ENCODE measurements around the gene TRIM28. TPM values are rescaled to one million over a fixed set of nuclear protein-coding genes. Genes with fewer than 3 reads are reported as not detected.

TRIM28 gene
- polyA plus RNA-seq, 3 donors, result 16.2 to 234 (median 35.0) TPM

DNA sequence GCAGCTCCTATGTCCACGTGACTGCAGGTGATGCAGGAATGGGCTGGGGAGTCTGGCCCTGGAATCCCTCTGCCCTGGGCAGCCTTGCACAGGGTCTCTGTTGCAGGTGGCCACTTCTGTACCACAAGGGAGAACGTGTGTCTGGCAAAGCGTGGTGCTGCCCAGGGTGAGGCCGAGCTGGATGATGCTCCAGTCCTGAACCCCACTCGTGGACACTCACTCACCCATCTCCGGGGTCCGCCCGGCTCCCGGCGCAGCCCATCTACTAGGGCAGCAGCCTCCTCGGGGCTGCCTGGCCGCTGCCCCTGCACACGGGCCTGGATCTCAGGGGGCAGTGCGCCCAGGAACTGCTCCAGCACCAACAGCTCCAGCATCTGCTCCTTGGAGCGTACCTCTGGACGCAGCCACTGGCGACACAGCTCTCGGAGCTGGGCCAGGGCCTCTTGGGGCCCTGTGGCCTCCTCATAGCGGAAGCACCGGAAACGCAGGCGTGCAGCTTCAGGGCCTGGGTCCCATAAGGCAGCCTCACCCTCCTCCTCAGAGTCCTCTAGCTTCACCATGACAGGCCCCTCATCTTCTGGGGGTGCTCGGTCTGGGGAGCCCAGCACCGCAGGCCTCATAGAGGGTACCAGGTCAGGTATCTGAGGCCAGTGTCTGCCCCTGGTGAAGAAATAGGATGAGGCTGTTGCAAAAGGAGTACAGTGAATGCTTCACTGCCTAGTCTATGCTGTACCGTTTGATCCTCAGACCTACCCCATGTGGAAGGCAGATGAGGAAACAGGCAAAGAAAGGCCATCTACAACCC lies 27.1 kb downstream of the TRIM28 start:
- H3K36me3 ChIP-seq (replicated peaks in 1 of 2; ENCODE audit: control insufficient read depth in 1 of 2, insufficient read depth in 2 of 2, low read length in 2 of 2), result peaks cover 9 to 31% of the 10 kb centered on the region in 2 donors
- Mint-ChIP-seq H3K27me3 (ENCODE audit: low read depth in 3 of 3) (peaks cover 0 to 6% (median 0%) of the 10 kb centered on the region in 3 donors), H3K4me3 (peak overlapping the region in 1 of 2 donors; percentile 26), H3K36me3 (peaks cover 18 to 42% of the 10 kb centered on the region in 2 donors), H3K9me3 (peaks cover 0 to 3% (median 0%) of the 10 kb centered on the region in 7 donors), H3K27ac (peak overlapping the region in 1 of 7 donors; percentile 100), H3K4me1 (peaks cover 27% of the 10 kb centered on the region)
- no peak overlapping the region for H3K9ac ChIP-seq (ENCODE audit: insufficient read depth, low read length, poor library complexity, severe bottlenecking)
- peak in 1 of 3 donors; percentile 7 for DNase-seq
- H3K4me3 ChIP-seq (replicated peaks in 1 of 3; ENCODE audit: low read depth in 2 of 3, low read length in 3 of 3), result no peak overlapping the region
- no peaks in the 10 kb centered on the region for H4K20me1 ChIP-seq (ENCODE audit: insufficient read depth, low read length)
- no peak overlapping the region for H3K27ac ChIP-seq (ENCODE audit: low read depth in 1 of 2, low read length in 2 of 2)
- H3K9me3 ChIP-seq (replicated peaks in 1 of 2; ENCODE audit: control insufficient read depth in 1 of 2, insufficient read depth in 1 of 2, low read length in 2 of 2), result no peaks in the 10 kb centered on the region
- no peaks in the 10 kb centered on the region for H3K27me3 ChIP-seq (ENCODE audit: control insufficient read depth in 2 of 2, insufficient read depth in 2 of 2, low read length in 2 of 2)
- TF ChIP-seq, protein P1, sequence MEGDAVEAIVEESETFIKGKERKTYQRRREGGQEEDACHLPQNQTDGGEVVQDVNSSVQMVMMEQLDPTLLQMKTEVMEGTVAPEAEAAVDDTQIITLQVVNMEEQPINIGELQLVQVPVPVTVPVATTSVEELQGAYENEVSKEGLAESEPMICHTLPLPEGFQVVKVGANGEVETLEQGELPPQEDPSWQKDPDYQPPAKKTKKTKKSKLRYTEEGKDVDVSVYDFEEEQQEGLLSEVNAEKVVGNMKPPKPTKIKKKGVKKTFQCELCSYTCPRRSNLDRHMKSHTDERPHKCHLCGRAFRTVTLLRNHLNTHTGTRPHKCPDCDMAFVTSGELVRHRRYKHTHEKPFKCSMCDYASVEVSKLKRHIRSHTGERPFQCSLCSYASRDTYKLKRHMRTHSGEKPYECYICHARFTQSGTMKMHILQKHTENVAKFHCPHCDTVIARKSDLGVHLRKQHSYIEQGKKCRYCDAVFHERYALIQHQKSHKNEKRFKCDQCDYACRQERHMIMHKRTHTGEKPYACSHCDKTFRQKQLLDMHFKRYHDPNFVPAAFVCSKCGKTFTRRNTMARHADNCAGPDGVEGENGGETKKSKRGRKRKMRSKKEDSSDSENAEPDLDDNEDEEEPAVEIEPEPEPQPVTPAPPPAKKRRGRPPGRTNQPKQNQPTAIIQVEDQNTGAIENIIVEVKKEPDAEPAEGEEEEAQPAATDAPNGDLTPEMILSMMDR (IDR thresholded peaks at IDR 0.05), result no peak
- intact Hi-C loops (cut with micrococcal nuclease), result loop anchor here in 1 of 2 donors (1.0 kb wide), 1 partner anchor 10 kb away; no protein-coding TSS in a partner anchor
- H2AFZ ChIP-seq (ENCODE audit: insufficient read depth, low read depth, low read length, poor library complexity, severe bottlenecking), result no peak overlapping the region
- 93% methylated on average over 20 of the region's 25 CpGs for WGBS (ENCODE audit: insufficient coverage)
- no peak overlapping the region for H3K4me2 ChIP-seq (replicated peaks; ENCODE audit: extremely low read depth, low read length, poor library complexity, severe bottlenecking)
- H3K4me1 ChIP-seq (ENCODE audit: control insufficient read depth in 1 of 2, insufficient read depth in 2 of 2, low read length in 2 of 2), result peaks cover 30 to 35% of the 10 kb centered on the region in 2 donors
- peaks cover 15% of the 10 kb centered on the region for H3K79me2 ChIP-seq (ENCODE audit: insufficient read depth, low read length)

DNA sequence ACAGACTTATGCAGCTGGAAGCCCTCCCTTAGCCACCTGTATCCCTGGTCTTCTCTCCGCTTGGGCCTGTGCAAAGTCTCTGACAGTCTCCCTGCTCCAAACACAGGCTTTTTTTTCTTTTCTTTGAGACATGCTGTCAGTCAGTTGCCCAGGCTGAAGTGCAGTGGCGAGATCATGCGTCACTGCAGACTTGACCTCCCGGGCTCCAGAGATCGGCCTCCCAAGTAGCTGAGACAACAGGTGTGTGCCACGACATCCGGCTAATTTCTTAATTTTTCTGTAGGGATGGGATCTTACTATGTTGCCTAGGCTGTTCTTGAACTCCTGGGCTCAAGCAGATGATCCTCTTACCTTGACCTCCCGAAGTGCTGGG lies 27.7 kb downstream of the TRIM28 start:
- intact Hi-C loops (cut with micrococcal nuclease), result loop anchor here in 1 of 2 donors (1.0 kb wide), 1 partner anchor 10 kb away; no protein-coding TSS in a partner anchor
- DNase-seq, result no peak

More for the DNA sequence above, 27.7 kb downstream of the TRIM28 start:
- Histone ChIP-seq H4K20me1 (ENCODE audit: insufficient read depth, low read length) (no peaks in the 10 kb centered on the region), H3K4me3 (replicated peaks in 1 of 3; ENCODE audit: low read depth in 2 of 3, low read length in 3 of 3) (peak overlapping the region in 1 of 3 experiments; percentile 78), H3K27me3 (ENCODE audit: control insufficient read depth in 2 of 2, insufficient read depth in 2 of 2, low read length in 2 of 2) (no peaks in the 10 kb centered on the region), H3K36me3 (replicated peaks in 1 of 2; ENCODE audit: control insufficient read depth in 1 of 2, insufficient read depth in 2 of 2, low read length in 2 of 2) (peaks cover 9 to 31% of the 10 kb centered on the region in 2 donors), H3K9ac (ENCODE audit: insufficient read depth, low read length, poor library complexity, severe bottlenecking) (no peak overlapping the region), H3K4me1 (ENCODE audit: control insufficient read depth in 1 of 2, insufficient read depth in 2 of 2, low read length in 2 of 2) (peaks cover 32 to 37% of the 10 kb centered on the region in 2 donors), H3K27ac (ENCODE audit: low read depth in 1 of 2, low read length in 2 of 2) (peak overlapping the region; percentile 96 to 99), H3K9me3 (replicated peaks in 1 of 2; ENCODE audit: control insufficient read depth in 1 of 2, insufficient read depth in 1 of 2, low read length in 2 of 2) (no peaks in the 10 kb centered on the region), H3K79me2 (ENCODE audit: insufficient read depth, low read length) (peaks cover 15% of the 10 kb centered on the region), H2AFZ (ENCODE audit: insufficient read depth, low read depth, low read length, poor library complexity, severe bottlenecking) (peak overlapping the region; percentile 81), H3K4me2 (replicated peaks; ENCODE audit: extremely low read depth, low read length, poor library complexity, severe bottlenecking) (peak overlapping the region; percentile 76)
- Mint-ChIP-seq H3K27ac (peak overlapping the region in 6 of 7 donors; percentile 100), H3K4me1 (peaks cover 32% of the 10 kb centered on the region), H3K9me3 (peaks cover 0 to 3% (median 0%) of the 10 kb centered on the region in 7 donors), H3K27me3 (ENCODE audit: low read depth in 3 of 3) (peaks cover 0 to 6% (median 0%) of the 10 kb centered on the region in 3 donors), H3K4me3 (no peak overlapping the region), H3K36me3 (peaks cover 14 to 36% of the 10 kb centered on the region in 2 donors)
- whole genome bisulfite sequencing (ENCODE audit: insufficient coverage), result 98% methylated on average over 7 of the region's 8 CpGs
- TF ChIP-seq, protein P1 (IDR thresholded peaks at IDR 0.05), result no peak
